Measurements from ENCODE around the gene CPD.
"Not testable (repeated sequence)": the region's sequence is repeated elsewhere in the genome, so short reads cannot be mapped to it uniquely, and the experiment has no call there.

CPD gene

GRCh38 chr17:30378825-30379302 is at the start of gene CPD:
Gene CPD, plus strand, starts transcription at chr17:30378927. Its CDS starts 54 bp downstream, at chr17:30378981.
- DNase-seq (ENCODE audit: low read depth): peak; percentile 55

GRCh38 chr17:30332057-30332542 is 46.6 kb upstream of the CPD start:
- no peak for DNase-seq (ENCODE audit: low read depth)

- DNase-seq (ENCODE audit: low read depth): no peak
These were observed 45.0 kb upstream of the CPD start, which contains the start of gene TMIGD1 for GRCh38 chr17:30333503-30334360. Gene TMIGD1, minus strand, starts transcription at chr17:30334057. Its CDS starts 1,924 bp downstream, at chr17:30332133.

DNA sequence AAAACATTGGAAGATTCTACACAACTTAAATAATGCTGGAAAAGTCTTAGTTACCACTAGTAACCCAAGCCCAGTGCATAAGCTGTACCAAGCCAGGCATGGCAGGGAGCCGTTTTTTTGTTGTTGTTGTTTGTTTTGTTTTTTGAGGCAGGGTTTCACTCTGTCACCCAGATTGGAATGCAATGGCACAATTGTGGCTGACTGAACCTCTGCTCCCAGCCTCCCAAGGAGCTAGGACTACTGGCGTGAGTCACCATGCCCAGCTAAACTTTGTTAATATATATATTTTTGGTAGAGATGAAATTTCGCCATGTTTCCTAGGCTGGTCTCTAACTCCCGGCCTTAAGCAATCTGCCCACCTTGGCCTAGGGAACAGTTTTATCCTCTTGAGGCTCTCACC is 44.3 kb upstream of the CPD start:
- DNase-seq (ENCODE audit: low read depth): no peak

GRCh38 chr17:30336369-30337171 is 42.2 kb upstream of the CPD start:
- DNase-seq (ENCODE audit: low read depth): no peak

GRCh38 chr17:30337393-30337999 is 41.2 kb upstream of the CPD start:
- DNase-seq (ENCODE audit: low read depth): no peak

DNA sequence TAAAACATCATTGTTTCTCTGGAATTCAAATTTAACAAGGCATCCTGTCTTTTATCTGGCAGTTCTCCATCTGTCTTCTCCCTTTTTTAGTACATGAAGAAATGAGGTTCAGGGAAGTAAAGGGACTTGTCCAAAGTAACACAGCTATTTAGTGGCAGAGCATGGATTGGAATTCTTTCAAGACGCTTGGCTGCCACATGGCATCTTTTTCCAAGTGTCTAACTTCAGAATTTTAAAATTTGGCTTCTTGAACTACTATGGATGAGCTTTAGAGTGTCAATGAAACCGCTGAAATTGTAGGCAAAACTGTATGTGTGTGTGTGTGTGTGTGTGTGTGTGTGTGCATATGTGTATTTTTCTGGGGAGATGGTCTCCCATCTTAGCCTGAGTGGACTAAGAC is 39.6 kb upstream of the CPD start:
- no peak for DNase-seq (ENCODE audit: low read depth)

DNA sequence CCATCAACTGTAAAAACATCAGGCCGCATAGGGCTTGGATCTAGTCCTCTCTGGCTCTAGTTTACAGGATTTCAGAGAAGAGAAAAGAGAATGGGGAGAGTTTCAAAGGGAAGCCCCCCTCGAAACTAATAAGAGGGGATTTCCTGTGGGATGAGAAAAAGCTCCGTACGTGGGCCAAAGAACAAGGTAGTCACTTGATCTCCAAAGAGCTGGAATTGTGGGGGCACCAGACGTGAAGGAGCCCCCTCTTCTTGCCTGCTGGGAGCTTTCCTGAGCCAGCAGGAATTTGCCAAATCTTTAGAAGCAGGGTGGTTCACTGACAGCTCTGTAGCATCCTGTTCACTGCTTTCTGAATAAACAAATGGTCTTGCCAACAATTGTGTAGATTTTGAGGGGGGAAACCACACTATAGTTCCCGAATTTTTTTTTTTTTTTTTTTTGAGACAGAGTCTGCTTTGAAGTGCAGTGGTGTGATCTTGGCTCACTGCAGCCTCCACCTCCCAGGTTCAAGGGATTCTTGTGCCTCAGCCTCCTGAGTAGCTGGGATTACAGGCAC is 37.8 kb upstream of the CPD start:
- no peak for DNase-seq (ENCODE audit: low read depth)

- DNase-seq (ENCODE audit: low read depth): no peak
These were observed 37.0 kb upstream of the CPD start for GRCh38 chr17:30341703-30342249.

DNA sequence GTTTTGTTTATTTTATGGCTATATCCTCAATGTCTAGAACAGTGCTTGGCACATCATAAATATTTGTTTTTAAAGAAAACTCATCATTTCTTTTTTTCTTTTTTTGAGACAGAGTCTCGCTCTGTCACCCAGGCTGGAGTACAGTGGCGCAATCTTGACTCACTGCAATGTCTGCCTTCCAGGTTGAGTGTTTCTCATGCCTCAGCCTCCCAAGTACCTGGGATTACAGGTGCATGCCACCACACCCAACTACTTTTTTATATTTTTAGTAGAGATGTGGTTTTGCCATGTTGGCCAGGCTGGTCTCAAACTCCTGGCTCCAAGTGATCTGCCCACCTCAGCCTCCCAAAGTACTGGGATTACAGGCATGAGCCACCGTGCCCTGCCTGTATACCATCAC is 35.5 kb upstream of the CPD start:
- not testable (repeated sequence) for DNase-seq (ENCODE audit: low read depth)

DNA sequence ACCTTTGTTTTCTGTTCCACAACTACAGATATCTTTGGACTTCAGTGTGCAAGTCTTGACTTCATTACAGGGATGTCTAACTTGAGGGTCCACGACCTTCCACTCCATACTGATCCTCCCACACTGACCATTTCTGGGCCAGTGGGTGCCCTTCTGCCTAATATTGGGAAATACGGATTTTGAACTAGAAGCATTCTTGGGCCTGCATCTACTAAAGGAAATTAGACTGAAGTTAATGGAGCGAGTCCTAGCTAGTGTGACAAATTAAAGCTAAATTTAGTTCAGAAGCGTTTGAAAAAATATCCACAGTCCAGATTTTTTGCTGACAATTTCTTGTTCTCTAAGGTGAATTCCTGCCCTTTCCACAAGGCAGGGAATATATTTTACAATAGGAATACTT is 34.9 kb upstream of the CPD start:
- DNase-seq (ENCODE audit: low read depth): no peak

DNA sequence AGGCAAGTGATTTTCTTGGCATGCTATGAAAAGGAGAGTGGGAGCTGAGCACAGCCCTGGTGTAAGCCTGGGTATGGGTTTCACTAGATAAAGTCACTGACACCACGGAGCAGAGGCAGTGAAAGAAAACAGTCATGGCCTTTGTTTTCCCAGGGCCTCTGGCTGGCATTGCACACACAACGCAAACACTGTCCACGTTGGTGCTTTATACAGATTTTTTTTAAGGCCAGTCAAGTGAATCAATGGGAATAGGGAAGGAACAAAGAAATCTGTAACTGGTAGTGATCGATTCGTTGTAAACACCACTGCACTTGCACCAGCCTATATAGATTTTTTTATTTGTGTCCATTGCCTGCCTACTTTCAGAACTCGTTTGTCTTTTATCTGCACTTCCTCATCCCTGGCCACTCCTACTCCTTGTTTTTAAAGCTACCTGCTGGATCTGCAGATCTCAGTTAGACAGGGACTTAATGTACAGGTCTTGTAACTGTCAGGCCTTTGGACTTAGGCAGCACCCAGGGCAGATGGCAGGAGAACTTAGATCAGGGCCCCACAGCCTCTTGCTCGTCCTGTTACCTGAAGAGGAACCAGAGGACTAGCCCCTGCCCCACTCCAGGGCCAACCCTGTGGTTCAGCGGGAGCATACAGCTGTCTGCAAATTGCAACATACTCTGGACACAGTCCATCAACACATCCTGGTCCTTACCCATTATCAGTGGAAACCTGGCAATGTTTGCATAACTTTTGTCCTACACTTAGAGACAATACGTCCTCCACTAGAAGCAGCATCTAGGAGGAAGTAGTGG is 34.2 kb upstream of the CPD start:
- peak; percentile 39 for DNase-seq (ENCODE audit: low read depth)

DNA sequence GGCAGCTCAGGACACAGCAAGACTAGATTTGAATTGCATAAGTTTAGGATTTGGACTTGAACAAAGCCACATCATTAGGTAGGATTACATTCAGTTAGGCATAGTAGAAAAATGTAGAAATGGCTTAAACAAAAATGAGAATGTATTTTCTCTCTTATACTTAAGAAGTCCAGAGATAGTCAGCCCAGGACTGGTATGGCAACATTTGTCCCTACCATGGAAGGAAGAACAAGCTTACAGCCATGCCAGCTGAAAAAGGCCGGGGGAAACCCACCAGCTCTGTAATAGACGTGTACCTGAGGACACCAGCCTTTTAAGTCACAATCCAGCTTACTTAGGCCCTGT is 33.7 kb upstream of the CPD start:
- DNase-seq (ENCODE audit: low read depth): no peak

GRCh38 chr17:30345527-30346075 is 33.1 kb upstream of the CPD start:
- DNase-seq (ENCODE audit: low read depth): no peak

- DNase-seq (ENCODE audit: low read depth): no peak
These were observed 32.4 kb upstream of the CPD start for GRCh38 chr17:30346221-30346795.

DNA sequence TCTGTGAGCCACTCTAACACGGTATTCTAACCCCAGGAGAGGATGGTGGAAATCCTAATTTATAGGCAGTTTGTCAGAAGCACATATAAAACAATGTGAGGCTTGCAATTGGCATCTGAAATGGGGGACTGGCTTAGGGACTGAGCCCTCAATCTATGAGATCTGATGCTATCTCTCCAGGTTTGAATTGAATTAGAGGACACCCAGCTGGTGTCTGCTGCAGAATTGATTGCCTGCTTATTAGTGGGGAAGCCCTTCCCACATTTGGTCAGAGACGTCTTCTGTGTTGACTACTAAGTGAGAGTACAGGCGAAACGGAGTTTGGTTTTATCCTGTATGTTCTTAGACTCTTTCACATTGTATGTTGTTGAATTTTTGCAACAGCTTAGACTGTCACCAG is 31.2 kb upstream of the CPD start:
- DNase-seq (ENCODE audit: low read depth): no peak

GRCh38 chr17:30349252-30349651 is 29.5 kb upstream of the CPD start:
- DNase-seq (ENCODE audit: low read depth): no peak

DNA sequence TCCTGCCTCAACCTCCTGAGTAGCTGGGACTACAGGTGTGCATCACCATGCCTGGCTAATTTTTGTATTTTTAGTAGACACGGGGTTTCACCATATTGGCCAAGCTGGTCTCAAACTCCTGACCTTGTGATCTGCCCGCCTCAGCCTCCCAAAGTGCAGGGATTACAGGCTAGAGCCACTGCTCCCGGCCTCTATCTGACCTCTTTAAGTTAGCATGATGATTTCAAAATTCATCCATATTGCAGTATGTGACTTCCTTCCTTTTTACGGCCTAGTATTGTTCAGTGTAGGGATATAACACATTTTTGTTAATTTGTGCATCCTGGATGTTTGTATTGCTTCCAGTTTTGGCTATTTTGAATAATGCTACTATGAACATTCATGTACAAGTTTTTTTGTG is 27.5 kb upstream of the CPD start:
- DNase-seq (ENCODE audit: low read depth): not testable (repeated sequence)

DNA sequence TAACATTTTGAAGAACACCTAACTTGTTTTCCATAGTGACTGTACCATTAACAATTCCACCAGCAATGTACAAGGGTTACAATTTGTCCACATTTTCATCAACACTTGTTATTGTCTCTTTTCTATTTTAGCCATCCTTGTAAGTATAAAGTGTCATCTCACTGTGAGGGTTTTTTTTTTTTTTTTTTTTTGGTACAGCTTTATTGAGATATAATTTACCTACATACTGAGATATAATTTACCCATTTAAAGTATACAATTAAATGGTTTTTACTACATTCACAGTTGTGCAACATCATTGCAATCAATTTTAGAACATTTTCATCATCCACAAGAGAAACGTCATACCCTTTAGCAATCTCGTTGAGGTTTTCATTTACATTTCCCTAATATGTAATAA is 27.0 kb upstream of the CPD start:
- no peak for DNase-seq (ENCODE audit: low read depth)

GRCh38 chr17:30352240-30352814 is 26.4 kb upstream of the CPD start:
- no peak for DNase-seq (ENCODE audit: low read depth)
